Sigmoid colon (tissue), 4 donors: Measurements from ENCODE around the gene PTPN11.

Experiments
- CTCF ChIP-seq, 4 experiments: fragments of 450-650 bp in 3 of 4; fragments of 200-600 bp in 1 of 4; IDR thresholded peaks; one replicate each; pipeline ENCODE4 v1.5.1; 2016 to 2019; ENCODE audit warnings: antibody characterized with exemption in 4 of 4, mild to moderate bottlenecking in 3 of 4, moderate library complexity in 2 of 4
- POLR2AphosphoS5 ChIP-seq, 4 donors: sonication (generic); formaldehyde crosslinking; IDR thresholded peaks; one replicate each; pipeline ENCODE4 v1.6.1; 2017; ENCODE audit warnings: antibody characterized with exemption in 4 of 4

- TF ChIP-seq CTCF (IDR thresholded peaks at IDR 0.05) = no peak
- no peak for TF ChIP-seq POLR2AphosphoS5 (IDR thresholded peaks at IDR 0.05)
Measured at GRCh38 chr12:112489456-112489855, 70.7 kb downstream of the PTPN11 start.
